Smooth muscle cell (in vitro differentiated cells): Measurements from ENCODE around the gene EXOC6B. TPM values are rescaled to one million over a fixed set of nuclear protein-coding genes. Genes with fewer than 3 reads are reported as not detected.

ENCODE experiments used
- DNase-seq: peaks from one replicate; lab custom pipeline; 2025; ENCODE audit not compliant: unreplicated experiment; lab: John Stamatoyannopoulos, UW
- H2AFZ ChIP-seq: fragments of 200-600 bp; sonication (generic); 2 replicates; pipeline ENCODE4 v1.6.0; 2016; ENCODE audit warnings: antibody characterized with exemption, low read depth, mild to moderate bottlenecking
- H3F3A ChIP-seq: fragments of 200-600 bp; sonication (generic); 2 replicates; pipeline ENCODE4 v1.6.0; 2017; ENCODE audit warnings: antibody characterized with exemption, low read depth
- H3K27ac ChIP-seq: fragments of 200-600 bp; sonication (generic); 2 replicates; pipeline ENCODE4 v1.5.1; 2016; ENCODE audit warnings: low read depth, mild to moderate bottlenecking
- H3K27me3 ChIP-seq: fragments of 200-600 bp; sonication (generic); 2 replicates; pipeline ENCODE4 v1.6.1; 2016; ENCODE audit warnings: low read depth, mild to moderate bottlenecking
- H3K36me3 ChIP-seq: fragments of 200-600 bp; sonication (generic); 2 replicates; pipeline ENCODE4 v1.5.1; 2016; ENCODE audit warnings: low read depth
- H3K4me1 ChIP-seq: fragments of 200-600 bp; sonication (generic); 2 replicates; pipeline ENCODE4 v1.5.1; 2016; ENCODE audit warnings: low read depth
- H3K4me2 ChIP-seq: fragments of 200-600 bp; sonication (generic); 2 replicates; pipeline ENCODE4 v1.6.0; 2016; ENCODE audit warnings: mild to moderate bottlenecking
- H3K4me3 ChIP-seq: fragments of 200-600 bp; sonication (generic); 2 replicates; pipeline ENCODE4 v1.5.1; 2016; ENCODE audit warnings: mild to moderate bottlenecking
- H3K79me2 ChIP-seq: fragments of 200-600 bp; sonication (generic); 2 replicates; pipeline ENCODE4 v1.6.0; 2016; ENCODE audit warnings: low read depth, mild to moderate bottlenecking
- H3K9ac ChIP-seq: fragments of 200-600 bp; sonication (generic); 2 replicates; pipeline ENCODE4 v1.6.0; 2016; ENCODE audit warnings: low read depth
- H3K9me3 ChIP-seq: fragments of 200-600 bp; sonication (generic); replicated peaks from 2 replicates; pipeline ENCODE4 v1.5.1; 2016; ENCODE audit warnings: low read depth
- H4K20me1 ChIP-seq: fragments of 200-600 bp; sonication (generic); 2 replicates; pipeline ENCODE4 v1.6.0; 2016; ENCODE audit warnings: low read depth
- WGBS: methylation state at CpG from one replicate; pipeline ENCODE4 v1.1.7; 2016; ENCODE audit warnings: low lambda C conversion rate; 5-methylcytosine and 5-hydroxymethylcytosine counted together
- polyA plus RNA-seq: library from polyadenylated mRNA; unstranded; fragments of >200 nt; fragmentation: Nextera tagmentation; extraction: Ambion mirVana; gene quantifications from 2 replicates; pipeline ENCODE4 v1.2.1, GENCODE V29; 2016
- total RNA-seq: library from RNA; depleted of rRNA; stranded (reverse); fragments of >200 nt; gene quantifications from 2 replicates; pipeline ENCODE4 v1.2.3, GENCODE V29; 2014
- TF ChIP-seq, protein P1 (sequence below): fragments of 200-600 bp; sonication (generic); IDR thresholded peaks from 2 replicates; pipeline ENCODE4 v1.5.1; 2017; ENCODE audit warnings: borderline replicate concordance, mild to moderate bottlenecking, antibody characterized with exemption; ENCODE audit not compliant: insufficient read depth, poor library complexity, severe bottlenecking

EXOC6B gene
- total and polyA plus RNA-seq, 2 experiments from 2014 or later = 6.9 to 19.7 TPM

DNA sequence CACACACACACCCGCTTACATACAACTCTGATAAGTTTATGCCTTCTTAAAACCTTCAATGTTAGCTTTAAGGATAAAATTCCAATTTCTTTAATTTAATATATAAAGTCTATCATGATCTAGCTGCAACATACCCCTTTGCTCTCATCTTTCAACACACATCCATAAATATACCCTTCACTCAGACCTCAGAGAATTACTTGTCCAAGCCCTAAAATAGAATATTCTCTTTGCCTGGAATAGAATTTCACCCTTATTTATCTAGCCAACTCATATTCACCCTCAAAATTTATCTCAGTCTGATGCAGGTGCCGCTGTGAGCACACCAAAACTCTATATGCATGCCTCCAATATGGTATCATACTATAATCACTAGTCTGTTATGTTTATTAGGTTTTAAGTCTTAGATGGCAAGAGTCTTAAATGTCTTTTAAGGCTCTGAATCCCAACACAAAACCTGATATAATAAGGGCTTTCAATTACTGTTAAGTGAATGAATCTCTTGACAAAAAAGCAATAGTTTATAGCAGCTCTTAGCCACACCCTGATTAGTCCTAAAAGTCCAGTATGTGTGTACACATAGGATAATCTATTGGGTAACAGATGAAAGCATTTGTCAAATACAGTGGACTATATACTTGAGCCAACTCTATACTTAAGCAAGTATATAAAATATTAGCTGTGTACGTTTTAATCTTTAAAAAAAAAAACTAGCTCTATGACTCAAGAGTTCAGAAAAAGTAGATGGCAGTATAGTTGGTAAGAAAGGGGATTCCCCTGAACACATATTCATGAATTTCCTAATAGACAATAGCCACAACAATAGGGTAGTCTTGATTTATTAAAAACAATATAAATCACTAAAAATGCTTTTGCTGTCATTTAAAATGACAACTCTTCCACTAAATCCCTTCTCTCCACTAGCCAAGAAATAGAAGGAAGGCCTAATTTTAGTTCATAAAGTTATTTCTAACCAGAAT lies 144.5 kb downstream of the EXOC6B start:
- H2AFZ ChIP-seq = no peak overlapping the region
- H3K4me1 ChIP-seq = no peaks in the 10 kb centered on the region
- no peaks in the 10 kb centered on the region for H3F3A ChIP-seq
- H3K4me3 ChIP-seq = no peak overlapping the region
- TF ChIP-seq, protein P1, sequence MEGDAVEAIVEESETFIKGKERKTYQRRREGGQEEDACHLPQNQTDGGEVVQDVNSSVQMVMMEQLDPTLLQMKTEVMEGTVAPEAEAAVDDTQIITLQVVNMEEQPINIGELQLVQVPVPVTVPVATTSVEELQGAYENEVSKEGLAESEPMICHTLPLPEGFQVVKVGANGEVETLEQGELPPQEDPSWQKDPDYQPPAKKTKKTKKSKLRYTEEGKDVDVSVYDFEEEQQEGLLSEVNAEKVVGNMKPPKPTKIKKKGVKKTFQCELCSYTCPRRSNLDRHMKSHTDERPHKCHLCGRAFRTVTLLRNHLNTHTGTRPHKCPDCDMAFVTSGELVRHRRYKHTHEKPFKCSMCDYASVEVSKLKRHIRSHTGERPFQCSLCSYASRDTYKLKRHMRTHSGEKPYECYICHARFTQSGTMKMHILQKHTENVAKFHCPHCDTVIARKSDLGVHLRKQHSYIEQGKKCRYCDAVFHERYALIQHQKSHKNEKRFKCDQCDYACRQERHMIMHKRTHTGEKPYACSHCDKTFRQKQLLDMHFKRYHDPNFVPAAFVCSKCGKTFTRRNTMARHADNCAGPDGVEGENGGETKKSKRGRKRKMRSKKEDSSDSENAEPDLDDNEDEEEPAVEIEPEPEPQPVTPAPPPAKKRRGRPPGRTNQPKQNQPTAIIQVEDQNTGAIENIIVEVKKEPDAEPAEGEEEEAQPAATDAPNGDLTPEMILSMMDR = no peak
- no peaks in the 10 kb centered on the region for H4K20me1 ChIP-seq
- H3K9ac ChIP-seq = no peak overlapping the region
- no peak overlapping the region for H3K27ac ChIP-seq
- 93% methylated on average over 3 of the region's 3 CpGs for WGBS
- H3K36me3 ChIP-seq = no peaks in the 10 kb centered on the region
- no peaks in the 10 kb centered on the region for H3K79me2 ChIP-seq
- no peaks in the 10 kb centered on the region for H3K27me3 ChIP-seq
- no peak for DNase-seq
- H3K4me2 ChIP-seq = no peak overlapping the region
- no peaks in the 10 kb centered on the region for H3K9me3 ChIP-seq

DNA sequence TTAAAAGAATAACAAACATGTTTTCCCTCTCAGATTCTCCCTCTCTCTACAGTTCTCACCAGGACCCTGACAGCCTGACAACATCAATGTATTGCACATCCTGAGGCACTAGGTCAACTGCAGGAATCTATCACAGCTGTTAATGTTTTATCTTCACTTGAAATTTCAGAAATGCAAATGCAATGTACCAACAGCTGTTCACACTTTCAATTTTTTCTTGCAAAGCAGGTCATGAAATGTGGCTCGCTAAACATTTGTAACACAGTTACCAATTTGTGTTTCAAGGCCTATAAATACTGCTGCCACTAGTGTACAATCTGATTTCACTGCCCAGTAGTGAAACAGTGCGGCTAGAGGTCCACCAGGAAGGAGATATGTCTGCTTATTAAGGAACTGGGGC lies 147.8 kb downstream of the EXOC6B start:
- 94% methylated on average over 2 of the region's 2 CpGs for WGBS
- no peak overlapping the region for H2AFZ ChIP-seq
- H3K4me3 ChIP-seq = no peak overlapping the region

DNA sequence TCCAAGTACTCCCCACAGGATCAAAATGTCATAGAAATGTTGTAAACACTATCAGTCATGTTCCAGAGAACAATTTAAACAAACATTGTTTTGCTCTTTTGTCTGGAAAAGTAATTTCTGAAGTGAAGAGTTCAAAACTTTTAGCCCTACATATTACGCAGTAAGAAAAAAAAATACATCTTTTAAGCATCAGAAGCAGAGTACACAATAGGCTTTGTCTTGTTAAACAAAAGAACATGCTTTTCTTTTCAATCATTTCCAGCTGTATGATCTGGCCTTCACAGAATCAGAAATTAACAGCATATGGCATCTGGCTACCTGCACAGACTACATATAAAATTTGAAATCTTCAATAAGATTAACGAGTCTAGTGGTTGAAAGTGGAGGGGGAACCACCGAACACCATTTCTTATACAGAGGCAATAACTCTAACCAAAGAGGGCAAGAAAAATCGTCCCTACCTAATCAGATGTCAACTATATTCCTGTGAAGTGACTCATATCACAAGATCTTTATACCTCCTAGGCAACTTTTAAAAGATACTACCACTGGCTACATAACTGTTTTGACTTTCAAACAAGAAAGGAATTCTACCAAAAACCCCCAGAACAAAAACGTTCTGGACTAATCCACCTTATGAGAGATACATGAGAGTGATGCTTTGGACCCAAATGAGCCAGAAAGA lies 149.3 kb downstream of the EXOC6B start:
- DNase-seq = no peak
- H3K27ac ChIP-seq = peak overlapping the region; percentile 50

More for the DNA sequence above, 147.8 kb downstream of the EXOC6B start:
- H3K36me3 ChIP-seq = no peaks in the 10 kb centered on the region
- TF ChIP-seq, protein P1 = no peak
- H3K9ac ChIP-seq = no peak overlapping the region
- no peaks in the 10 kb centered on the region for H3K79me2 ChIP-seq
- DNase-seq = no peak
- peaks cover 10% of the 10 kb centered on the region for H4K20me1 ChIP-seq
- no peak overlapping the region for H3K27ac ChIP-seq
- H3F3A ChIP-seq = no peaks in the 10 kb centered on the region
- no peak overlapping the region for H3K4me2 ChIP-seq
- H3K4me1 ChIP-seq = no peaks in the 10 kb centered on the region
- H3K9me3 ChIP-seq = no peaks in the 10 kb centered on the region
- H3K27me3 ChIP-seq = no peaks in the 10 kb centered on the region

More for the DNA sequence above, 149.3 kb downstream of the EXOC6B start:
- no peak overlapping the region for H3K9ac ChIP-seq
- no peaks in the 10 kb centered on the region for H3K4me1 ChIP-seq
- no peaks in the 10 kb centered on the region for H3K79me2 ChIP-seq
- H2AFZ ChIP-seq = no peak overlapping the region
- peaks cover 10% of the 10 kb centered on the region for H4K20me1 ChIP-seq
- TF ChIP-seq, protein P1 = no peak
- no peaks in the 10 kb centered on the region for H3K36me3 ChIP-seq
- no peaks in the 10 kb centered on the region for H3K27me3 ChIP-seq
- 78% methylated on average over 5 of the region's 5 CpGs for WGBS
- no peak overlapping the region for H3K4me2 ChIP-seq
- H3K4me3 ChIP-seq = no peak overlapping the region
- H3F3A ChIP-seq = no peaks in the 10 kb centered on the region
- H3K9me3 ChIP-seq = no peaks in the 10 kb centered on the region
